ENCODE data around the gene RBM26. TPM values are rescaled to one million over a fixed set of nuclear protein-coding genes. Genes with fewer than 3 reads are reported as not detected.

Gene RBM26
- total and polyA plus RNA-seq, 4 donors, result 6.4 to 18.4 (median 12.3) TPM

GRCh38 chr13:79450110-79450509, 44.1 kb upstream of the RBM26 start:
- no peaks in the 10 kb centered on the region for H3K9me3 ChIP-seq (ENCODE audit: control insufficient read depth in 4 of 4, low read length in 3 of 4)
- no peak for TF ChIP-seq MAX (IDR thresholded peaks at IDR 0.05)
- TF ChIP-seq FOXA1 (IDR thresholded peaks at IDR 0.05), result no peak
- no peak for TF ChIP-seq REST (IDR thresholded peaks at IDR 0.05)
- no peak for TF ChIP-seq GABPA (IDR thresholded peaks at IDR 0.05 in 1 of 2, conservative IDR thresholded peaks at IDR 0.05 in 1 of 2)
- no peak for TF ChIP-seq CTCF (IDR thresholded peaks at IDR 0.05; ENCODE audit: low read depth, low read length, missing input control)
- TF ChIP-seq HNF4G (IDR thresholded peaks at IDR 0.05), result no peak
- no peak for TF ChIP-seq EGR1 (IDR thresholded peaks at IDR 0.05; ENCODE audit: low read depth in 2 of 2)
- TF ChIP-seq RAD21 (IDR thresholded peaks at IDR 0.05), result no peak
- no peak for TF ChIP-seq NR2F2 (IDR thresholded peaks at IDR 0.05)
- TF ChIP-seq SP1 (IDR thresholded peaks at IDR 0.05), result no peak
- no peak for TF ChIP-seq FOXA2 (IDR thresholded peaks at IDR 0.05)
- TF ChIP-seq RXRA (IDR thresholded peaks at IDR 0.05), result no peak
- no peak for TF ChIP-seq JUND (IDR thresholded peaks at IDR 0.05)
- TF ChIP-seq ZBTB33 (IDR thresholded peaks at IDR 0.05), result no peak
- TF ChIP-seq HNF4A (conservative IDR thresholded peaks at IDR 0.05), result no peak
- TF ChIP-seq YY1 (IDR thresholded peaks at IDR 0.05), result no peak
- no peak for TF ChIP-seq TAF1 (conservative IDR thresholded peaks at IDR 0.05)
- TF ChIP-seq ATF3 (IDR thresholded peaks at IDR 0.05), result no peak
- H3K27me3 ChIP-seq (ENCODE audit: control insufficient read depth in 4 of 4, insufficient read depth in 4 of 4, low read length in 3 of 4), result no peaks in the 10 kb centered on the region
- H3K36me3 ChIP-seq (ENCODE audit: control insufficient read depth in 4 of 4, insufficient read depth in 3 of 4, low read depth in 1 of 4, low read length in 3 of 4), result no peaks in the 10 kb centered on the region
- H3K4me3 ChIP-seq (ENCODE audit: low read depth in 1 of 3, low read length in 3 of 3), result no peak overlapping the region
- DNase-seq (ENCODE audit: low spot score), result no peak
- no peak overlapping the region for H3K9ac ChIP-seq (ENCODE audit: low read depth in 1 of 2, low read length in 2 of 2)
- H3K4me1 ChIP-seq (ENCODE audit: control insufficient read depth in 4 of 4, insufficient read depth in 4 of 4, low read length in 3 of 4), result no peaks in the 10 kb centered on the region
- 88% methylated on average over 4 of the region's 4 CpGs for WGBS
- no peak overlapping the region for H3K27ac ChIP-seq (ENCODE audit: low read depth in 1 of 2, low read length in 2 of 2)
